Stimulated activated CD4-positive, alpha-beta T cell treated with anti-CD3 and anti-CD28 coated beads, Interleukin-4, amount 100 ng/mL, for 48 hours (primary cell): ENCODE results near the gene AIMP1.
"Not testable (repeated sequence)": the region's sequence is repeated elsewhere in the genome, so short reads cannot be mapped to it uniquely, and the experiment has no call there.

Source experiments
- DNase-seq, 2 donors: peaks; one replicate each; pipeline ENCODE4 v3.0.0-alpha.2; 2020; ENCODE audit warnings: low read depth in 2 of 2

The AIMP1 gene

DNA sequence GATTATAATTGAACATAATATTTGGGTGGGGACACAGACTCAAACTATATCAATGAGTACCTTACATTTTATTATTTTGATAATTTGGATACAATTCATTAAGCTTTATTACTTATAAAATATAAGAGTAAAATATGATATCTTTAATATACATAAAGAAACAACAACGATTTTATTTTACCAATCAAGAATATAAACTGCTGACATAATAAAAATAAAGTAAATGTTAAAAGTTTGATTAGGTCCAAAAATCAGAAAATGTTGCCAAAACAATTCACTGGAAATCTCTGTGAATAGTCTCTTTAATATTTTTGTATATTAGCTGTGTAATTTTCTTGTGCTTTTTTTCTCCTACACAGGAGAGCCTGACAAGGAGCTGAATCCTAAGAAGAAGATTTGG, 30.8 kb downstream of the AIMP1 start:
- no peak for DNase-seq

DNA sequence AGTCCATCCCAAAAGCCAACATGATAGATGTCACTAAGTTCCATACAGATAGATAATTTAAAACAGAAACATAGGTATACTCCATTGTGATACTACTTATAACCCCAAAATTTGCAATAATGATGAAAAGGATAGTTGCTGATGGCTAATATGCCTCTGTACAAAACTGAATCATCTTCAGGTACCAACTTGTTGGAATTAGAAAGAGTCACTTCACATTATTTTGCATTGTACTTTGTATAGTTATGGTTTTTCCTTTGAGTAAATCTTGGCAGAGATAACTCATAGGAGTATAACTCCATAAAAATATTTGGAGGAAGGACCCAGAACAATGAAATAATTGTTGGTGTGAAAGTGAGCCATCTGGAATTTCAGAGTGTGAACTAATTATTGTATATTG, 34.7 kb downstream of the AIMP1 start:
- DNase-seq = no peak

DNA sequence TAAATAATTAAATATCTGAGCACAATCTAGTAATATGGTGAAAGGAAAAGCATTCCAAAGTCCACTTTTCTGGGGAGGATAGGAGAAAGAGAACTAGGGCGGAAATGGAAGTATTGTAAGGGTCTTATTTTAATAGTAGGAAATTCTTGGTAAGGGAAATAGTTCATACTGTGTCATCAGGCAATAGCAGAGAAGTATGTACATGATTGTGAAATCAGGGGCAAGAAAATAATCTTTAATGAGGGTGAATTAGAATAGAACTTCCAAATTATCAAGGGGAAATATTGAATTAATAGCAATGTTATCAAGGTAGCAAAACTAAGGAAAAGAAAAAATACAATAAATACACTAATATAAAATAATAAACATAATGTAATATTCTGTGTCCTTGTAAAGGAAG, 37.4 kb downstream of the AIMP1 start:
- no peak for DNase-seq

DNA sequence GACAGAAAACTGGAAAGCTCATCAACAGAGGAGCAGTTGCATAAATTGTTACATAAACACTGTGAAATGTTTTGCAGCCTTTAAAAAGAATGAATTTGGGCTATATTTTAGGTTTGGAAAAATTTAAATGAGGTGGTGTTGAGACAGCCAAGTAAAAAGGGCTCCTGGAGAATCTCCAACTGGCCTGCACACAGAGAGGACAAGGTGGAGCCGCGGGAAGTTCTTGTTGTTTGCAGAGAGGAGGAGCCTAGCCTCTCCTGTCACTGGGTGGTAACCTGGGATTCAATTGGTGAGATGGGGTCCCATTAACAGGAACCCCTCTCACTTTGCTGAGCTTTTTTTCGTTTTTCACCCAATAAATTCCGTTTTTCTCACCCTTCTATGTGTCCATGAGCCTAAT, 38.8 kb downstream of the AIMP1 start:
- no peak for DNase-seq

DNA sequence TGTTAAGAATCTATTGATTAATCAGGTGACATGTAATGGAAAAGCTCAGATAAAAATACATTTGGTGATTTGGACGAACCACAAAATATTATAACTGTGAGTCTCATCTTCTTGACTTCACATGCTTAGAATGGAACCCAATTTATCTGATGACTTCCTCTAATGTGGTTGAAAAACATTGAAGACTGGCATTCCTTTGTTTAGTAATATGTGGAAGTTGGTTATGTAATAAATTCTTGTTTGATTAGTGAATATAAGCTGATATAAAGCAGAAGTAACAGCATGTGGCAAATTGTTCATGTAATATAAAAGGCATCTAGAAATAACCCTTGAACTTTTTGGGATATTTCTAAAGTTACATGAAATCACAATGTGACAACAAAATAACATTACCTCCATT, 42.5 kb downstream of the AIMP1 start:
- DNase-seq = no peak

DNA sequence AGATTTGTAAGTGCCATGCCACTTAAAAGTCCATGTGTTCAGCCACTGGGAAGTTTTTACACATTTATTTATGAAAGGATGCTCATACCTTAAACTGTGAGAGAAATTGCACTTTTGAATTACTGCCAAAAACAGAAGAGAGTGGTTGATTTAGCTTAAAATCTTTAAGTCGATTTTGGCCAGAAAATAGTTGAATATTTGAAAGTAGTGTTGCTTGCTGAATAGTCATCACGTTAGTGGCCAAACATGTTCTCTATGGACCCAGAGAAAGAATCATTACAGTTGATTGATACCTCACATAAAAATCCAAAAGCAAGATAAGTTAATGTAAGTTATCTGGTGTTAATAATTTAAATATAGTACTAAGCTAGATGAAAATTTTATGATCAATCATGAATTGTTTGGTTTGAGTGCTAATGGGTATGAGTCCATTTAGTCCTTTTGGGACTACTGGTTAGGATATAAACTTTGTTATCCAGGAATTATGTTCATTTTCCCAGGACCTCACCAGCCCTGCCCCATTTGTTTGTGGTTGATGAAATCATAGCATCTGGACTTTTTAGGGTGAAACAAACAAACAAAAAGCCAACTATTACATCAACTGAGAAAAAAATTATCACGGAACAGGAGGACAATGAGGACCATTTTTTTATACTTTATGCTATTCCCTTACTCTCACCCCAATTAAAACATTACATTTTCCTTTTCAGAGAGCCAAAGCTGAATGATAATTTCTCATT, 45.9 kb downstream of the AIMP1 start:
- no peak for DNase-seq

DNA sequence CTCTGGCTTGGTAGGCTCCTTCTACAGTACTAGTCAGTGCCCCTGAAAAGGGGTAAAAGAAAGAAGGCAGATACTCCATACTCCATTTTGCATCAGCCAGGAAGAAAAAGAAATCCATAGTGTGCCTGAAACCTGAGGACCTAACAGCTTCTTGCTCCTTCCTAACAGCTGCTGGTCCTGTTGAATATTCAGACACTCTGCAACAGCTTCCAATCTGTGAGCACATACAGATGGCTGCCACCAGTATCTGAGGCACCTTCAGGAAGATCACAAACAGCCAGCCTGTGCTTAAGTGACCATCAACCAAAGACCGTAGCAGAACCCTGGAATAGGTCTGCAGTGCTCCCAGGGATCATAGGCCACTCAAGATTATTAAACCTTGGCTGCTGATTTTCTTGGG, 47.9 kb downstream of the AIMP1 start:
- DNase-seq = no peak

DNA sequence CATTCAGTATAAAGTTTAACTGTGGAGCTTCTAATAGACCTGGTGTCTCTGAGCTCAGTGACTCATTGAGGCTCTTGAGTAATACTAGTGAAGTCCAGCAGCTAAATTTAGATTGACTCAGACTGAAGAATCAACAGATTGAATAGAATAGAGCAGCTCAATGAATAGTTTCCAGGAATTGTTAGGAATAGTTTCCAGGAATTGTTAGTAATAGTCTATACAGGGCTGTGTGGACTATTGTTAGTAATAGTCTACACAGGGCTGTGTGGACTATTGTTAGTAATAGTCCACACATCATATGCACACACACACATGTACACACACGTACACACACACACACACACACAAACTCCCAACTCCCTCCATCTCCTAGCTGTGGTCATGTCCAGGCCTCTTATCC, 49.3 kb downstream of the AIMP1 start:
- DNase-seq = no peak

DNA sequence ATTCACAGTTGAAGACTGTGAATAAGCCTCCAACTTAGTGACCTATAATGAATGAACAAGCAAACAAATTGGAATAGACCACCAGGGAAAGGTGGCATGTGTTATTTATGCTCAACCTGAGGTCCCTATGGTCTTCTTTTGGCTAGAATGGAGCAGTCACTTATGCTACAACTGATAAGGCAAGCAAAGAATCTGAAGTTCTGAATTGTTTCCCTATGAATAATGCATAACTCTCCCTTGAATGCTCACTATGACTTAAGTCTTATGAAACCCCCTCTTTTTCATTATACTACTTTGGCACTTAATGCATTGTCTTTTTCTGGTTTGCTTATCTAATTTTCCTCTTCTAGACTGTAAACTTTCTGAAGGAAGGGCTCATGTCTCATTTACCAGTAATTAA, 49.7 kb downstream of the AIMP1 start:
- no peak for DNase-seq

DNA sequence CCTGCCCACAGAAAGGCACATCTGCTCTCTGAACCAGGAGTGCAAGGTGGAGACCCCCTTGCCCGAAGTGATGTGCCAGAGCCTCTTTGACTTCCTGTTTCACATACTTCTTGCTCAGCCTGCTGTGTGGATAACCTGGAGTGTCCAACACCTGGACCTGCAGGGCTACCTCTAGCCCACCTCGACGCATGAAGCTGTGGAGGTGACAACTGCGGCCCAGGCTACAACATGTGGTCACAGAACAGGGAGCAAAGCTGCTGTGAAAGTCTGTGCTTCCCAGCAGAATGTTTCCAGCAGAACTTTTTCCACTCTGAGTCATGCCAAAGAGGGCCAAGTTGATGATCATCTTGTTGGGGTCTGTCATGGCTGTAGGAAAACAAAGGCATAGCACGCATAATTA, 50.7 kb downstream of the AIMP1 start:
- no peak for DNase-seq

DNA sequence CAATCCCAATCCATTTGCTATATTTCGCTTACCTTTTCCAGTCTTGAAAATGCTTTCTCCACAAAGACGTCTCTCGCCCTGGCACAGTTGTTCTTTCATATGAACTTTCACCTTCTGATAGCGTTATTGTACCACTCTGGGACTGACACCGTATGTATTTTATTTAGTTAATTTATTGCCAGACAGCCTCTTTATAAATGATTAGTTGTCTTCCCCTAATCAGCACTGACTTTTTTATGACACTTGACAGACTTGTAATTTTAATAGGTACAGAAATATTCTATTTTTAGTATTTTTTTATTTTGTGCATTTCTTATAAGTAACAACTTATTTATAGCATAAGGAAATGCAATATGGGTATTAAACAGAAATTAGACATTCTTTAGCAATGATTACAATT, 52.3 kb downstream of the AIMP1 start, which contains the start of gene GIMD1:
TSS of gene GIMD1 (minus strand) at position 101 of the 400 bp plus-strand sequence. CDS start 1,343 bp downstream, outside the sequence.
- no peak for DNase-seq

DNA sequence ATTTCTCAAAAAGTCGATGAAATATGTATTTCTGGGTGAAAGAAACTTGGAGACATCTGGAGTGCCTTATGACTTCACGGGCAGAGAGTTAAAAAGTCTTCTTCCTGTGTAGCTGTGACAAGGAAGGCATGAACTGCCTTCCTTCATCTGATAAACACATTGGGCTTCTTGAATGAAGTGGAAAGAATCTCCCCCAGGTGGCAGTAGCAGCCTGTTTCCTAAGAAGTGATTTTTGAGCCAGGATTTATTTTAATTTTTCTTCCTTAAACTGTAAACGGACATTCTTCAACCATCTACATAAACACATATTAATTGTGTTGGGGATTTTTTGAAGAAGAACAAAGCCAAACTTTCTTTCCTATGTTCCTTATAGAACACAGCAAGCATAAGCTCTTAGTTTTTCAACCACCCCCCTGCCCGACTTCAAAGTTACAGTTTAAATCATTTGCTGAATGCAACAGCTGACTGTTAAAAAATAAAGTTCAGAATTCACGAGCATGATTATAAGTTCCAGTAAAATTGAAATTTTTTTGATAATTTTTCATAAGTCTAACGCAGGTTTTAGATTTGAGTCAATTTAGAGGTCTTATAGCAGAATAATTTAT, 53.2 kb downstream of the AIMP1 start:
- peak in 1 of 2 donors; percentile 0 for DNase-seq

DNA sequence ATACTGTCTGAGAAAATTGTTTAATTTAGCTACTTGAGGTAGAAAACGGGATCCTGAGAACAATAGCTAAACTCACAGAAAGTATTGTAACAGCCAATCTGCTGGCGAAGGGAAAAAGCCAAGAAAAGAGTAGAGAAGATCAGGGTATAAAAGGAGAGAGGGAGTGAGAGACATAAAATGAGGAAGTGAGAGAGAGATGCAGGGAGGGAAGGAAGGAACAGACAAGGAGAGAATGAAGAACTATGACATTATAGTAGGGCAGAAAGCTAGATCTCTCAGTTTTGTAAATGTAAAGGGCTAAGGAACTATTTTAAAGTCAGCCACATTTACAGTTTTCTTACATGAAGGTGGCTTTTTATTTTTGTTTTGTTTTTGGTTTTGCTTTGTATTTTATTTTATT, 53.9 kb downstream of the AIMP1 start:
- DNase-seq = no peak

DNA sequence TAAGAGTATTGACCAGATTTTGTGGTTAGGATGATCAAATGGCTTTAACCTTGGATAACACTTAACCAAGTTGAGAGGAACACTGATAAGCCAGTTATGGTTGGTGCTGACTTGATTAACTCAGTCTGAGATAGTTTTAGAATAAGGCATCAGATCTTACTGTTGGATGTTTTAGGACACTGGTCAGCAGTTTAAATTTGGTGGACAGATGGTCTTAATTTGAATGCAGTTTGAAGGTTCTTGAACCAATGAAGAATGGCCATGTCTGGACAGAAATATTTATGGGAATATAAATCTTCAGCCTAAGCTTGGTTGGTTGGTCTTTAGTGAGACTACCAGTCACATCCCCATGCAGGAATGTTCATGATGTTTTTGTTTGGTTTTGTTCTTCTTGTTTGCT, 54.8 kb downstream of the AIMP1 start:
- DNase-seq = no peak

DNA sequence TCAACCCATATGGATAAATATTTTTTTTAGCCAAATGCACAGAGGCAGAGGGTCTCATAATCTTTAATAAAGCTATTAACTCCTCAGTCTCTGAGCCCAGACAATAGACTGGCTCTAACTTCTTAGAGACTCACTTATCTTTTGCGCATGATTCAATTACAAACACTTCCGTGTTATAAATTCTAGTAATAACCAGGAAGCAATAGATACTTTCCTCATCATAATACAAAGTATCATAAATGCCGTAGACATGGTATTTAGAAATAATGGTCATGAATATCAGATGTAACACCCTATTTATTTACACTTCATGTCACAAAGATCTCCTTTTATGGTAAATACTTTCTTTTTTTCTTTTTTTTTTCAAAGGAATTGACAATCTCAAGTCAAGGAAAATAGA, 56.7 kb downstream of the AIMP1 start:
- DNase-seq = no peak

DNA sequence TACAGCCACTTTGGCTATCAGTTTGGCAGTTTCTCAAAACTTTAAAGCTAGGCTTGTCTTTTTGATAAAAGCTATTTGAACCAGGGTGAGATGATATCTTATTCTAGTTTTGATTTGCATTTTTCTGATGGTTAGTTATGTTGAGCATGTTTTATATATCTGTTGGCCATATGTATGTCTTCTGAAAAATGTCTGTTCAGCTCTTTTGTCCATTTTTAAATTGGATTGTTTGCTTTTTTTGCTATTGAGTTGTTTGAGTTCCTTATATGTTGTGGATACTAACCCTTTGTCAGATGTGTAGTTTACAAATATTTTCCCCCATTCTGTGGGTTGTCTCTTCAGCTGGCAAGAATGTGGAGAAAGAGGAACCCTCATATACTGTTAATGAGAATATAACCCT, 63.8 kb downstream of the AIMP1 start:
- no peak for DNase-seq

DNA sequence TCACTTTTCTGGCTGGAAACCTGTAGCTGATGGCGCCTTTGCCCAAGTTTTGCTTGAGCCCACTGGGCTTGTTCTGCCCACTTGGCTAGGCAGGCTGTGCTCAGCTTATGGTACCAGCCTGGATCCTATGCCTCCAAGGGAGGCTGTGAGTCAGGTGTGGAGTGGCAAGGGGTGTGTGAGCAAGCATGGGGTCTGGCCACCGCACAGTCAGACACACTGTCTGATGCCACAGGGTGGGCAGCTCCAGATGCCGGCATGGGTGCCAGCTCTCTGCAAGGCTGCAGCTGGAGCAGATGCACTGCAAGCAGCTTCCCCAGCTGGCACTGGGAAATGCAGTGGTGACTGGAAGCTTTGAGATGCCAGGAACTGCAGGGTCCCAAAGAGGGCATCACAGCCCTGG, 68.5 kb downstream of the AIMP1 start:
- no peak for DNase-seq

DNA sequence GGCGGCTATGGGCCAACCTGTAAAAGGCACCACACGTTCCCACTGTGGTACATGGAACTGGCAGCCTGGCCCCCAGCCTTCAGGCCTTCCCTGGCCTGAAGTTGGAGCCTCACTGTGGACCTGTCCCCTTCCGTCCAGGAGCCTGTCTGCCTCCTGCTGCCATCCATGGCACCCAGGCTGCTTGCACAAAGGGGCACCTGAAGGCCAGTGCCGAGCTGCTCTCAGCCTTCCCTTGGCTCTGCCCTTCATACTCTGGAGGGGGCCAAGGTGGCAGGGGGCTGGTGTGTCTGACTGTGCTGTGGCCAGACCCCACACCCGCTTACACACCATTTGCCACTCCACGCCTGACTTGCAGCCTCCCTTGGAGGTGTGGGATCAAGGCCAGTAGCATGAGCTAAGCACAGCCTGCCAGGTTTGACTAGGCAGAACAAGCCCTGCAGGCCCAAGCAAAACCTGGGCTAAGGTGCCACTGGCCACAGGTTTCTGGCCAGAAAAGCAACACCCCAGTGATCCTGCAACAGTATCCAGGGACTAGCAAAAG, 69.6 kb downstream of the AIMP1 start:
- DNase-seq = no peak

DNA sequence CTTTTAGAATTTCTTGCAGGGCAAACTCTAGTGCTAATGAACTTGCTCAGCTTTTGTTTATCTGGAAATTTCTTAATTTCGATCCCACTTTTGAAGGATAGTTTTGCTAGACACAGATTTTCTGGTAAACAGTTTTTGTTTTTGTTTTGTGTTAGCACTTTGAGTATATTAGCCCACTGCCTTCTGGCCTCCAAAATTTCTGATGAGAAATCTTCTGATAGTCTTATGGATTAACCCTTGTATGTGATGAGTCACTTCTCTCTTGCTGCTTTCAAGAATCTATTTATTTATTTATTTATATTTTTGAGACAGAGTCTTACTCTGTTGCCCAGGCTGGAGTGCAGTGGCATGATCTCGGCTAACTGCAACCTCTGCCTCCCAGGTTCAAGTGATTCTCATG, 79.2 kb downstream of the AIMP1 start:
- DNase-seq = no peak

DNA sequence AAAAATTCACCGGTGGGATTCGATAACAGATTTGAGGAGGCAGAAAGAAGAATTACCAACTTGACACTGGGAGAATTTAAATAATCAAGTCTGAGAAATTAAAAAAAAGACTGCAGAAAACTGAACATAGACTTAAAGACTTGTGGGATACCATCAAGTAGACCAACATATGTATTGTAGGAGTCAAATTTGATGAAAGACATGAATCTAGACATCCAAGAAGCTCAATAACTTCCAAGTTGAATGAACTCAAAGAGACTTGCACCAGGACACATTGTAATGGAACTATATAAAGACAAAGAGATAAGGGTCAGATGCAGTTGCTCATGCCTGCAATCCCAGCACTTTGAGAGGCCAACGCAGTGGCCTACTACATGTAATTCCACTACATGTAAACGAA, 82.5 kb downstream of the AIMP1 start:
- DNase-seq = not testable (repeated sequence)
